K562 (cell line): ENCODE data around the gene DESI1. TPM values are rescaled to one million over a fixed set of nuclear protein-coding genes. Genes with fewer than 3 reads are reported as not detected.

Experiments
- ATAC-seq: fragments of 200-7000 bp; cut with Tn5 transposase; 3 replicates; pipeline ENCODE4 v1.9.1; 2020; ENCODE audit warnings: moderate library complexity
- BruUV-seq: library from RNA; stranded (reverse); fragments of 400-500 nt; replicated peaks from 2 replicates; lab custom pipeline; 2021; lab: Mats Ljungman, UMichigan
- CTCF ChIA-PET: fragments of 300-600 bp; formaldehyde crosslinking; extraction: SDS; loops from one replicate; lab custom pipeline; 2021; ENCODE audit warnings: low intra/inter-chr PET ratio; lab: Yijun Ruan, JAX
- POLR2A ChIA-PET: fragments of 300-600, 350-650 bp; sonication (Branson Sonifier 250); formaldehyde crosslinking; extraction: SDS; loops from one replicate; lab custom pipeline; 2021; ENCODE audit warnings: antibody characterized with exemption, inconsistent platforms; lab: Yijun Ruan, JAX
- DNase-seq, 4 experiments: peaks; one replicate each; pipeline versions ENCODE4 v3.0.0 to v3.0.0-alpha.2; 2011 to 2018; ENCODE audit warnings: low spot score in 3 of 4, mixed read lengths in 3 of 4; ENCODE audit errors: extremely low read depth in 1 of 4
- FAIRE-seq: peaks from 2 replicates; lab custom pipeline; 2011; peaks lifted over from hg19 to GRCh38; lab: Jason Lieb, UNC
- H2AFZ ChIP-seq: 2 replicates; pipeline ENCODE4 v1.6.0; 2011; ENCODE audit warnings: low read depth, low read length, control low read depth, inconsistent platforms
- H3K27ac ChIP-seq: fragments of 200-600 bp; 3 replicates; pipeline ENCODE4 v1.8.0; 2011; ENCODE audit warnings: low read depth, mild to moderate bottlenecking, control low read depth, inconsistent platforms, low read length, moderate library complexity, mixed read lengths; ENCODE audit errors: extremely low read depth
- H3K27me3 ChIP-seq, 2 experiments: fragments of 300-600 bp in 1 of 2; 2 replicates in 1 of 2; 3 replicates in 1 of 2; pipeline versions ENCODE4 v1.6.0 to v1.8.0; 2011; ENCODE audit warnings: inconsistent platforms in 2 of 2, low read length in 2 of 2, mild to moderate bottlenecking in 1 of 2, mixed read lengths in 1 of 2, moderate library complexity in 1 of 2; ENCODE audit not compliant: control insufficient read depth in 2 of 2, insufficient read depth in 2 of 2
- H3K36me3 ChIP-seq: fragments of 300-600 bp; 3 replicates; pipeline ENCODE4 v1.8.0; 2011; ENCODE audit warnings: mild to moderate bottlenecking, low read length, inconsistent platforms; ENCODE audit not compliant: control insufficient read depth, insufficient read depth
- H3K4me1 ChIP-seq, 2 experiments: fragments of 200-600 bp in 1 of 2; replicated peaks in 1 of 2; 2 replicates in 1 of 2; 3 replicates in 1 of 2; pipeline versions ENCODE4 v1.5.1 to v1.8.0; 2011; ENCODE audit warnings: inconsistent platforms in 2 of 2, low read length in 2 of 2, mild to moderate bottlenecking in 1 of 2, mixed read lengths in 1 of 2, moderate library complexity in 1 of 2; ENCODE audit not compliant: control insufficient read depth in 2 of 2, insufficient read depth in 2 of 2
- H3K4me2 ChIP-seq: 2 replicates; pipeline ENCODE4 v1.6.1; 2011; ENCODE audit warnings: low read length, control low read depth, inconsistent platforms, mixed read lengths; ENCODE audit not compliant: insufficient read depth
- H3K4me3 ChIP-seq: fragments of 200-600 bp; sonication (generic), shearing (Covaris generic); 2 replicates; pipeline ENCODE4 v1.5.1; 2016; ENCODE audit warnings: control low read depth, inconsistent platforms
- H3K79me2 ChIP-seq: fragments of 200-600 bp; 3 replicates; pipeline ENCODE4 v1.8.0; 2011; ENCODE audit warnings: low read length, inconsistent platforms; ENCODE audit not compliant: control insufficient read depth, insufficient read depth
- H3K9ac ChIP-seq, 2 experiments: 2 replicates each; pipeline versions ENCODE4 v1.6.0 to v1.6.1; 2011; ENCODE audit warnings: low read depth in 2 of 2, low read length in 2 of 2, control low read depth in 1 of 2, inconsistent platforms in 1 of 2, mild to moderate bottlenecking in 1 of 2, mixed read lengths in 1 of 2; ENCODE audit not compliant: insufficient read depth in 1 of 2
- H3K9me1 ChIP-seq: one replicate; pipeline ENCODE4 v1.6.0; 2011; ENCODE audit warnings: inconsistent platforms, mild to moderate bottlenecking, low read length, moderate library complexity; ENCODE audit not compliant: control insufficient read depth, insufficient read depth
- H3K9me3 ChIP-seq: replicated peaks from 2 replicates; pipeline ENCODE4 v1.5.1; 2011; ENCODE audit warnings: low read depth, low read length, inconsistent platforms; ENCODE audit not compliant: control insufficient read depth, insufficient read depth
- H4K20me1 ChIP-seq: replicated peaks from 2 replicates; pipeline ENCODE4 v1.6.1; 2011; ENCODE audit warnings: low read length, inconsistent platforms, mixed read lengths; ENCODE audit not compliant: control insufficient read depth, insufficient read depth
- ATF3 ChIP-seq, 2 experiments: fragments of 450-650 bp in 1 of 2; sonication (generic) in 1 of 2; formaldehyde crosslinking in 1 of 2; IDR thresholded peaks in 1 of 2; conservative IDR thresholded peaks in 1 of 2; 2 replicates each; pipeline versions ENCODE4 v1.6.1 to v1.8.1; 2016 to 2023; ENCODE audit warnings: mild to moderate bottlenecking in 2 of 2, moderate library complexity in 2 of 2, inconsistent platforms in 1 of 2, missing genetic modification reagents in 1 of 2
- ELF2 ChIP-seq: fragments of 250-450 bp; sonication (Bioruptor Pico); IDR thresholded peaks from 2 replicates; pipeline ENCODE4 v1.5.0; 2021; ENCODE audit warnings: mild to moderate bottlenecking
- GABPB1 ChIP-seq: sonication (generic); formaldehyde crosslinking; IDR thresholded peaks from 2 replicates; pipeline ENCODE4 v1.8.0; 2022; ENCODE audit warnings: mild to moderate bottlenecking, missing genetic modification reagents
- NBN ChIP-seq: fragments of 450-650 bp; IDR thresholded peaks from 2 replicates; pipeline ENCODE4 v1.6.1; 2016; ENCODE audit warnings: low read depth, mild to moderate bottlenecking
- STAT6 ChIP-seq: sonication (generic); formaldehyde crosslinking; IDR thresholded peaks from 2 replicates; pipeline ENCODE4 v1.8.1; 2023; ENCODE audit warnings: mild to moderate bottlenecking, missing genetic modification reagents
- TCF7L2 ChIP-seq: fragments of 150-350 bp; IDR thresholded peaks from 2 replicates; pipeline ENCODE4 v1.6.1; 2016; ENCODE audit warnings: low read depth, mild to moderate bottlenecking, low read length, moderate library complexity
- ZNF280A ChIP-seq: fragments of 450-650 bp; IDR thresholded peaks from 2 replicates; pipeline ENCODE4 v1.6.1; 2018; ENCODE audit warnings: mild to moderate bottlenecking, low read depth; ENCODE audit not compliant: partially characterized antibody
- ZNF444 ChIP-seq: fragments of 250-450 bp; sonication (Bioruptor Pico); IDR thresholded peaks from 2 replicates; pipeline ENCODE4 v1.4.0; 2020; ENCODE audit warnings: mild to moderate bottlenecking, moderate library complexity
- ZSCAN29 ChIP-seq: fragments of 450-650 bp; IDR thresholded peaks from 2 replicates; pipeline ENCODE4 v1.6.1; 2017
- WGBS: fragments of 100-300 bp; shearing (Covaris generic); methylation state at CpG from one replicate; pipeline ENCODE4 v1.1.6; 2016; ENCODE audit warnings: low coverage, mixed read lengths; ENCODE audit not compliant: insufficient coverage; ENCODE audit errors: missing lambda C conversion rate; 5-methylcytosine and 5-hydroxymethylcytosine counted together
- in situ Hi-C: fragments of 300-500 bp; cut with MboI; formaldehyde crosslinking; loops from 4 replicates; pipeline ENCODE4 v1.15.0; 2018; ENCODE audit warnings: inconsistent platforms, mixed read lengths
- intact Hi-C: fragments of 100-400 bp; cut with micrococcal nuclease; formaldehyde crosslinking; loops from 2 replicates; pipeline ENCODE4 v1.14.2; 2022
- polyA plus RNA-seq, 8 experiments: library from polyadenylated mRNA; depleted of rRNA in 4 of 8; stranded (reverse) in 5 of 8; unstranded in 3 of 8; fragments of >200 nt; fragmentation: Nextera tagmentation in 2 of 8; fragmentation: Illumina TruSeq in 1 of 8; extraction: Ambion mirVana in 2 of 8; extraction: Trizol in 1 of 8; gene quantifications; 2 replicates each; pipeline versions ENCODE4 v1.2.1 to v1.2.3, GENCODE V29; 2011 to 2014; ENCODE audit warnings: inconsistent platforms in 1 of 8, missing spikeins in 1 of 8
- total RNA-seq, 7 experiments: library from RNA; depleted of rRNA in 6 of 7; stranded (reverse); fragments of >200 nt in 6 of 7; fragmentation: Illumina TruSeq in 2 of 7; extraction: Trizol in 2 of 7; gene quantifications; 2 replicates each; pipeline versions ENCODE4 v1.2.1 to v1.2.3, GENCODE V29; 2011 to 2021; ENCODE audit warnings: low replicate concordance in 1 of 7
- TF ChIP-seq, protein P1 (sequence below), 2 experiments: IDR thresholded peaks; 2 replicates each; pipeline ENCODE4 v1.6.1; 2011; ENCODE audit warnings: borderline replicate concordance in 1 of 2, control low read depth in 1 of 2, low read depth in 1 of 2, low read length in 1 of 2, mild to moderate bottlenecking in 1 of 2, mixed read lengths in 1 of 2, moderate library complexity in 1 of 2; ENCODE audit not compliant: insufficient read depth in 1 of 2, insufficient read length in 1 of 2, poor library complexity in 1 of 2, severe bottlenecking in 1 of 2; ENCODE audit errors: extremely low read depth in 1 of 2
- TF ChIP-seq, protein P2 (sequence below): fragments of 450-650 bp; formaldehyde crosslinking; IDR thresholded peaks from 2 replicates; pipeline ENCODE4 v1.4.0; 2020; ENCODE audit warnings: mild to moderate bottlenecking, moderate library complexity
- TF ChIP-seq, protein P3 (sequence below): fragments of 450-650 bp; IDR thresholded peaks from 2 replicates; pipeline ENCODE4 v1.6.1; 2016; ENCODE audit warnings: low read depth, mild to moderate bottlenecking, moderate library complexity

DESI1 gene
- total and polyA plus RNA-seq, 9 of the 15 experiments (the other 6 are each of a cell fraction or from before 2014, with no cell fraction given), result 7.2 to 45.9 (median 29.8) TPM

GRCh38 chr22:41647771-41648170, 26.9 kb upstream of the DESI1 start:
- intact Hi-C loops (no loop called here), in situ Hi-C loops (no loop called here)
- Histone ChIP-seq H3K9ac (no peak overlapping the region), H4K20me1 (no peaks in the 10 kb centered on the region), H3K4me2 (no peak overlapping the region), H3K9me3 (no peaks in the 10 kb centered on the region), H3K36me3 (peaks cover 77% of the 10 kb centered on the region; the same call in 2 of the 3 replicates), H3K9me1 (no peaks in the 10 kb centered on the region), H3K4me3 (no peak overlapping the region), H3K27me3 (no peaks in the 10 kb centered on the region), H3K79me2 (peaks cover 4% of the 10 kb centered on the region; the same call in 2 of the 3 replicates), H3K4me1 (no peaks in the 10 kb centered on the region), H3K27ac (no peak overlapping the region), H2AFZ (no peak overlapping the region)
- DNase-seq, result no peak
- no peak for ATAC-seq
- no TSS peak for BruUV-seq
- CTCF ChIA-PET, result no interaction called here
- WGBS, result no CpG with 5 or more reads among the region's 3 CpGs
- POLR2A ChIA-PET, result no interaction called here
- FAIRE-seq, result no peak
- no peak for TF ChIP-seq ELF2 (CRISPR knock-in tag)
- TF ChIP-seq, protein P1, sequence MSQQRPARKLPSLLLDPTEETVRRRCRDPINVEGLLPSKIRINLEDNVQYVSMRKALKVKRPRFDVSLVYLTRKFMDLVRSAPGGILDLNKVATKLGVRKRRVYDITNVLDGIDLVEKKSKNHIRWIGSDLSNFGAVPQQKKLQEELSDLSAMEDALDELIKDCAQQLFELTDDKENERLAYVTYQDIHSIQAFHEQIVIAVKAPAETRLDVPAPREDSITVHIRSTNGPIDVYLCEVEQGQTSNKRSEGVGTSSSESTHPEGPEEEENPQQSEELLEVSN (IDR thresholded peaks at IDR 0.05; ENCODE audit: borderline replicate concordance in 1 of 2, extremely low read depth in 1 of 2, insufficient read depth in 1 of 2, insufficient read length in 1 of 2, low read depth in 1 of 2, low read length in 1 of 2, poor library complexity in 1 of 2, severe bottlenecking in 1 of 2), result no peak
- TF ChIP-seq ATF3 (IDR thresholded peaks at IDR 0.05), result no peak
- TF ChIP-seq ATF3 (CRISPR knock-in tag; conservative IDR thresholded peaks at IDR 0.05), result no peak
- TF ChIP-seq, protein P2, sequence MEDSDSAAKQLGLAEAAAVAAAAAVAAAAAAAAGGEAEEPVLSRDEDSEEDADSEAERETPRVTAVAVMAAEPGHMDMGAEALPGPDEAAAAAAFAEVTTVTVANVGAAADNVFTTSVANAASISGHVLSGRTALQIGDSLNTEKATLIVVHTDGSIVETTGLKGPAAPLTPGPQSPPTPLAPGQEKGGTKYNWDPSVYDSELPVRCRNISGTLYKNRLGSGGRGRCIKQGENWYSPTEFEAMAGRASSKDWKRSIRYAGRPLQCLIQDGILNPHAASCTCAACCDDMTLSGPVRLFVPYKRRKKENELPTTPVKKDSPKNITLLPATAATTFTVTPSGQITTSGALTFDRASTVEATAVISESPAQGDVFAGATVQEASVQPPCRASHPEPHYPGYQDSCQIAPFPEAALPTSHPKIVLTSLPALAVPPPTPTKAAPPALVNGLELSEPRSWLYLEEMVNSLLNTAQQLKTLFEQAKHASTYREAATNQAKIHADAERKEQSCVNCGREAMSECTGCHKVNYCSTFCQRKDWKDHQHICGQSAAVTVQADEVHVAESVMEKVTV (CRISPR knock-in tag), result no peak
- TF ChIP-seq ZNF444, result no peak
- no peak for TF ChIP-seq ZSCAN29
- no peak for TF ChIP-seq STAT6 (CRISPR knock-in tag)
- TF ChIP-seq GABPB1 (CRISPR knock-in tag), result no peak
- TF ChIP-seq NBN, result no peak
- no peak for TF ChIP-seq TCF7L2
- TF ChIP-seq, protein P3, sequence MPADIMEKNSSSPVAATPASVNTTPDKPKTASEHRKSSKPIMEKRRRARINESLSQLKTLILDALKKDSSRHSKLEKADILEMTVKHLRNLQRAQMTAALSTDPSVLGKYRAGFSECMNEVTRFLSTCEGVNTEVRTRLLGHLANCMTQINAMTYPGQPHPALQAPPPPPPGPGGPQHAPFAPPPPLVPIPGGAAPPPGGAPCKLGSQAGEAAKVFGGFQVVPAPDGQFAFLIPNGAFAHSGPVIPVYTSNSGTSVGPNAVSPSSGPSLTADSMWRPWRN, result no peak
- no peak for TF ChIP-seq ZNF280A
